NCI-H2107 (cell line): ENCODE results near the gene STK39.

Experiments used
- DNase-seq: peaks from one replicate; lab custom pipeline; 2025; lab: John Stamatoyannopoulos, UW

STK39 gene

GRCh38 chr2:168182550-168183249 is 64.7 kb downstream of the STK39 start:
- DNase-seq: no peak

GRCh38 chr2:168181825-168182224 is 65.6 kb downstream of the STK39 start:
- no peak for DNase-seq

- DNase-seq: no peak
These were observed 66.5 kb downstream of the STK39 start for GRCh38 chr2:168180914-168181313.

- DNase-seq: no peak
These were observed 66.9 kb downstream of the STK39 start for GRCh38 chr2:168180483-168180882.

GRCh38 chr2:168179592-168179991 is 67.8 kb downstream of the STK39 start:
- DNase-seq: no peak

- DNase-seq: no peak
These were observed 68.7 kb downstream of the STK39 start for GRCh38 chr2:168178520-168179324.

- DNase-seq: no peak
These were observed 71.0 kb downstream of the STK39 start for GRCh38 chr2:168176402-168176801.

GRCh38 chr2:168175469-168175868 is 71.9 kb downstream of the STK39 start:
- no peak for DNase-seq

- no peak for DNase-seq
These were observed 72.6 kb downstream of the STK39 start for GRCh38 chr2:168174756-168175155.

- no peak for DNase-seq
These were observed 75.3 kb downstream of the STK39 start for GRCh38 chr2:168172071-168172470.

GRCh38 chr2:168171059-168171762 is 76.2 kb downstream of the STK39 start:
- DNase-seq: no peak

GRCh38 chr2:168169097-168169745 is 78.2 kb downstream of the STK39 start:
- no peak for DNase-seq

- DNase-seq: no peak
These were observed 79.7 kb downstream of the STK39 start for GRCh38 chr2:168167511-168168263.

- no peak for DNase-seq
These were observed 80.4 kb downstream of the STK39 start for GRCh38 chr2:168166902-168167510.

- DNase-seq: no peak
These were observed 81.2 kb downstream of the STK39 start for GRCh38 chr2:168165985-168166901.

GRCh38 chr2:168165397-168165796 is 82.0 kb downstream of the STK39 start:
- no peak for DNase-seq

GRCh38 chr2:168160897-168161296 is 86.5 kb downstream of the STK39 start:
- DNase-seq: no peak

GRCh38 chr2:168159754-168160585 is 87.4 kb downstream of the STK39 start:
- DNase-seq: no peak

- DNase-seq: no peak
These were observed 88.8 kb downstream of the STK39 start for GRCh38 chr2:168158586-168158985.
